Loucy (cell line): ENCODE data around the gene CDH2.

Experiments used
- CTCF ChIP-seq: fragments of 200-600 bp; sonication (generic); conservative IDR thresholded peaks from 2 replicates; pipeline ENCODE4 v1.5.1; 2014; ENCODE audit warnings: mild to moderate bottlenecking, antibody characterized with exemption, low read length
- EZH2phosphoT487 ChIP-seq: fragments of 200-600 bp; IDR thresholded peaks from 2 replicates; pipeline ENCODE4 v1.6.1; 2018; ENCODE audit warnings: antibody characterized with exemption, mild to moderate bottlenecking, moderate library complexity, borderline replicate concordance

DNA sequence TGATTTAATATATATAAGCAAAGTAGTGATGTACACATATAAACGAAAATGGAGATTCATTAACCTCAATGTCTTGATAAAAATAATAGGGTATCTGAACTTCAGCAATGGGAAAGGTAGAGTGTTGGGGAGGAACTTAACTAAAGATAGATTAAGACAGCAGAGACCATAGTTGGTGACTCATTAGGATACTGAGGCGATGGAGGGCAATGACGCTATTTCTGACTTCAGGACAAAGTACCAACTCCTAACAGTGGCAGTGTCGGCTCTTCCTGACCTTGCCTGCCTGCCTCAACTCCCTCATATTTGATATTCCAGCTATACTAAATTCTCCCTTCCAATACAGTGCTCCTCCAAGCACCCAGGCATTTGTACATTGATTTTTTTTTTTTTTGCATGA lies 98.6 kb downstream of the CDH2 start:
- TF ChIP-seq CTCF (no peak), EZH2phosphoT487 (no peak)
